DOHH2 (cell line): Measurements from ENCODE around the gene DOCK9.

Experiments
- H3F3A ChIP-seq: fragments of 200-600 bp; sonication (generic), shearing (Covaris generic); 2 replicates; pipeline ENCODE4 v1.6.0; 2016; ENCODE audit warnings: antibody characterized with exemption, mild to moderate bottlenecking; ENCODE audit not compliant: control insufficient read depth, insufficient read depth
- H3K27ac ChIP-seq: fragments of 200-600 bp; sonication (generic); 2 replicates; pipeline ENCODE4 v1.5.1; 2014; ENCODE audit warnings: low read depth, mild to moderate bottlenecking, low read length, moderate library complexity
- H3K27me3 ChIP-seq: fragments of 200-600 bp; sonication (generic); 2 replicates; pipeline ENCODE4 v1.6.1; 2014; ENCODE audit warnings: mild to moderate bottlenecking, low read length, mixed read lengths; ENCODE audit not compliant: control insufficient read depth
- H3K36me3 ChIP-seq: fragments of 200-600 bp; sonication (generic); 2 replicates; pipeline ENCODE4 v1.6.1; 2014; ENCODE audit warnings: mild to moderate bottlenecking, low read length, moderate library complexity, mixed read lengths; ENCODE audit not compliant: control insufficient read depth
- H3K4me1 ChIP-seq: fragments of 200-600 bp; sonication (generic); 2 replicates; pipeline ENCODE4 v1.6.1; 2014; ENCODE audit warnings: mild to moderate bottlenecking, low read length, mixed read lengths; ENCODE audit not compliant: control insufficient read depth
- H3K4me2 ChIP-seq: fragments of 200-600 bp; sonication (generic); 2 replicates; pipeline ENCODE4 v1.6.0; 2014; ENCODE audit warnings: mild to moderate bottlenecking, low read length, moderate library complexity
- H3K4me3 ChIP-seq: fragments of 200-600 bp; sonication (generic); 2 replicates; pipeline ENCODE4 v1.5.1; 2014; ENCODE audit warnings: mild to moderate bottlenecking, low read length, mixed read lengths
- H3K79me2 ChIP-seq: fragments of 200-600 bp; sonication (generic); 2 replicates; pipeline ENCODE4 v1.6.1; 2014; ENCODE audit warnings: mild to moderate bottlenecking, low read length, mixed read lengths; ENCODE audit not compliant: control insufficient read depth
- H3K9me2 ChIP-seq: fragments of 200-600 bp; sonication (generic); replicated peaks from 2 replicates; pipeline ENCODE4 v1.6.1; 2014; ENCODE audit warnings: mild to moderate bottlenecking, low read length, mixed read lengths; ENCODE audit not compliant: control insufficient read depth
- H3K9me3 ChIP-seq: fragments of 200-600 bp; sonication (generic); 2 replicates; pipeline ENCODE4 v1.6.1; 2014; ENCODE audit warnings: antibody characterized with exemption, low read length, mixed read lengths; ENCODE audit not compliant: control insufficient read depth, insufficient read depth
- H4K20me1 ChIP-seq: fragments of 200-600 bp; sonication (generic); 2 replicates; pipeline ENCODE4 v1.6.0; 2014; ENCODE audit warnings: low read depth, mild to moderate bottlenecking, antibody characterized with exemption, low read length, moderate library complexity; ENCODE audit not compliant: control insufficient read depth, insufficient read depth
- CTCF ChIP-seq: fragments of 200-600 bp; sonication (generic); IDR thresholded peaks from one replicate; pipeline ENCODE4 v1.5.1; 2014; ENCODE audit warnings: antibody characterized with exemption, mild to moderate bottlenecking, low read depth, low read length; ENCODE audit not compliant: poor library complexity, severe bottlenecking
- EZH2phosphoT487 ChIP-seq: fragments of 200-600 bp; sonication (generic); IDR thresholded peaks from 2 replicates; pipeline ENCODE4 v1.6.1; 2017; ENCODE audit warnings: borderline replicate concordance, mild to moderate bottlenecking, antibody characterized with exemption, low read length, moderate library complexity, mixed read lengths

DOCK9 gene

GRCh38 chr13:98860491-98860890 lies 117.4 kb downstream of the DOCK9 start:
- Histone ChIP-seq H3K27me3 (no peaks in the 10 kb centered on the region), H3F3A (no peaks in the 10 kb centered on the region), H3K4me2 (no peak overlapping the region), H4K20me1 (no peaks in the 10 kb centered on the region), H3K9me3 (no peaks in the 10 kb centered on the region), H3K9me2 (no peaks in the 10 kb centered on the region), H3K4me3 (no peak overlapping the region), H3K27ac (no peak overlapping the region), H3K36me3 (no peaks in the 10 kb centered on the region), H3K4me1 (no peaks in the 10 kb centered on the region), H3K79me2 (no peaks in the 10 kb centered on the region)
- TF ChIP-seq CTCF = no peak
- no peak for TF ChIP-seq EZH2phosphoT487

- H4K20me1 ChIP-seq = no peaks in the 10 kb centered on the region
- H3K79me2 ChIP-seq = no peaks in the 10 kb centered on the region
- H3K9me3 ChIP-seq = no peaks in the 10 kb centered on the region
- no peaks in the 10 kb centered on the region for H3K4me1 ChIP-seq
- H3K27me3 ChIP-seq = no peaks in the 10 kb centered on the region
- H3K27ac ChIP-seq = no peak overlapping the region
- H3K4me2 ChIP-seq = no peak overlapping the region
- no peaks in the 10 kb centered on the region for H3F3A ChIP-seq
- H3K36me3 ChIP-seq = no peaks in the 10 kb centered on the region
- no peak for TF ChIP-seq EZH2phosphoT487
- no peak for TF ChIP-seq CTCF
- H3K4me3 ChIP-seq = no peak overlapping the region
- H3K9me2 ChIP-seq = no peaks in the 10 kb centered on the region
Measured at GRCh38 chr13:98858191-98858590, 119.7 kb downstream of the DOCK9 start.

GRCh38 chr13:98856983-98857382 lies 120.9 kb downstream of the DOCK9 start:
- Histone ChIP-seq H3F3A (no peaks in the 10 kb centered on the region), H3K4me2 (no peak overlapping the region), H3K9me2 (no peaks in the 10 kb centered on the region), H3K9me3 (no peaks in the 10 kb centered on the region), H3K79me2 (no peaks in the 10 kb centered on the region), H3K4me1 (no peaks in the 10 kb centered on the region), H4K20me1 (no peaks in the 10 kb centered on the region), H3K4me3 (no peak overlapping the region), H3K27ac (no peak overlapping the region), H3K36me3 (no peaks in the 10 kb centered on the region), H3K27me3 (no peaks in the 10 kb centered on the region)
- TF ChIP-seq EZH2phosphoT487 = no peak
- TF ChIP-seq CTCF = no peak

- no peak overlapping the region for H3K4me2 ChIP-seq
- no peaks in the 10 kb centered on the region for H3K36me3 ChIP-seq
- H3K9me3 ChIP-seq = no peaks in the 10 kb centered on the region
- no peaks in the 10 kb centered on the region for H3F3A ChIP-seq
- H3K27me3 ChIP-seq = no peaks in the 10 kb centered on the region
- no peaks in the 10 kb centered on the region for H3K79me2 ChIP-seq
- H4K20me1 ChIP-seq = no peaks in the 10 kb centered on the region
- H3K9me2 ChIP-seq = no peaks in the 10 kb centered on the region
- H3K27ac ChIP-seq = no peak overlapping the region
- TF ChIP-seq EZH2phosphoT487 (no peak), CTCF (no peak)
- H3K4me3 ChIP-seq = no peak overlapping the region
- no peaks in the 10 kb centered on the region for H3K4me1 ChIP-seq
Measured at GRCh38 chr13:98854448-98854847, 123.4 kb downstream of the DOCK9 start.
